GM23338 (cell line): ENCODE measurements around the gene SEMA3C. TPM values are rescaled to one million over a fixed set of nuclear protein-coding genes. Genes with fewer than 3 reads are reported as not detected.

Experiments
- ATAC-seq: fragments of 200-7000 bp; cut with Tn5 transposase; 3 replicates; pipeline ENCODE4 v1.9.1; 2020
- DNase-seq: peaks from one replicate; pipeline ENCODE4 v3.0.0-alpha.2; 2015; ENCODE audit warnings: low spot score
- H2AFZ ChIP-seq: fragments of 200-600 bp; sonication (generic); 2 replicates; pipeline ENCODE4 v1.8.0; 2016; ENCODE audit warnings: antibody characterized with exemption, mild to moderate bottlenecking, moderate library complexity
- H3F3A ChIP-seq: fragments of 200-600 bp; sonication (generic); replicated peaks from 2 replicates; pipeline ENCODE4 v1.8.0; 2017; ENCODE audit warnings: antibody characterized with exemption, mixed run types, low read depth
- H3K27ac ChIP-seq: fragments of 200-600 bp; sonication (generic); 2 replicates; pipeline ENCODE4 v1.6.1; 2016; ENCODE audit warnings: low read depth
- H3K27me3 ChIP-seq: fragments of 200-600 bp; sonication (generic); 2 replicates; pipeline ENCODE4 v1.8.0; 2016; ENCODE audit warnings: mild to moderate bottlenecking, mixed run types, moderate library complexity; ENCODE audit not compliant: insufficient read depth
- H3K36me3 ChIP-seq: fragments of 200-600 bp; sonication (generic); 2 replicates; pipeline ENCODE4 v1.8.0; 2016; ENCODE audit warnings: mild to moderate bottlenecking; ENCODE audit not compliant: insufficient read depth
- H3K4me1 ChIP-seq: fragments of 200-600 bp; sonication (generic); 2 replicates; pipeline ENCODE4 v1.8.0; 2016; ENCODE audit warnings: mild to moderate bottlenecking, moderate library complexity; ENCODE audit not compliant: insufficient read depth
- H3K4me2 ChIP-seq: fragments of 200-600 bp; sonication (generic); 2 replicates; pipeline ENCODE4 v1.7.1; 2017; ENCODE audit warnings: mixed run types
- H3K4me3 ChIP-seq: fragments of 200-600 bp; sonication (generic); 2 replicates; pipeline ENCODE4 v1.6.1; 2016; ENCODE audit warnings: mixed run types
- H3K79me2 ChIP-seq: fragments of 200-600 bp; sonication (generic); replicated peaks from 2 replicates; pipeline ENCODE4 v1.8.0; 2017; ENCODE audit warnings: mild to moderate bottlenecking; ENCODE audit not compliant: insufficient read depth
- H3K9me2 ChIP-seq: fragments of 200-600 bp; sonication (generic); 2 replicates; pipeline ENCODE4 v1.8.0; 2017; ENCODE audit not compliant: insufficient read depth
- H4K20me1 ChIP-seq: fragments of 200-600 bp; sonication (generic); replicated peaks from 2 replicates; pipeline ENCODE4 v1.8.0; 2017; ENCODE audit warnings: mild to moderate bottlenecking; ENCODE audit not compliant: insufficient read depth
- H3K27ac Mint-ChIP-seq: 2 replicates; pipeline ENCODE4 v1.8.0; 2020; ENCODE audit warnings: inconsistent platforms, mild to moderate bottlenecking, moderate library complexity, mixed read lengths
- H3K27me3 Mint-ChIP-seq: 3 replicates; pipeline ENCODE4 v1.8.0; 2022; ENCODE audit warnings: low read depth, mild to moderate bottlenecking, moderate library complexity, mixed read lengths, inconsistent platforms; ENCODE audit not compliant: insufficient read depth, poor library complexity
- H3K36me3 Mint-ChIP-seq: 3 replicates; pipeline ENCODE4 v1.8.0; 2021; ENCODE audit warnings: low read depth, mild to moderate bottlenecking, inconsistent platforms, moderate library complexity, mixed read lengths
- H3K4me1 Mint-ChIP-seq: 3 replicates; pipeline ENCODE4 v1.8.0; 2020; ENCODE audit warnings: mild to moderate bottlenecking, inconsistent platforms, mixed read lengths
- H3K4me3 Mint-ChIP-seq: 3 replicates; pipeline ENCODE4 v1.8.0; 2021; ENCODE audit warnings: moderate library complexity, mild to moderate bottlenecking, inconsistent platforms, mixed read lengths
- H3K9me3 Mint-ChIP-seq: 3 replicates; pipeline ENCODE4 v1.8.0; 2020; ENCODE audit warnings: moderate library complexity, mild to moderate bottlenecking, inconsistent platforms, mixed read lengths
- CREB1 ChIP-seq: fragments of 250-450 bp; sonication (Bioruptor Pico); IDR thresholded peaks from 2 replicates; pipeline ENCODE4 v1.5.0; 2020; ENCODE audit warnings: low read depth, mild to moderate bottlenecking, moderate library complexity
- CTCF ChIP-seq, 2 experiments: fragments of 200-600 bp in 1 of 2; sonication (generic) in 1 of 2; conservative IDR thresholded peaks; 2 replicates each; pipeline versions ENCODE4 v1.5.1 to v1.6.1; 2016 to 2017; ENCODE audit warnings: antibody characterized with exemption in 2 of 2, low read depth in 2 of 2, mild to moderate bottlenecking in 2 of 2, moderate library complexity in 1 of 2
- ETS1 ChIP-seq: IDR thresholded peaks from 2 replicates; pipeline ENCODE4 v1.6.1; 2016; ENCODE audit warnings: antibody characterized with exemption
- EZH2 ChIP-seq: fragments of 200-600 bp; sonication (generic); IDR thresholded peaks from one replicate; pipeline ENCODE4 v1.8.0; 2017; ENCODE audit warnings: antibody characterized with exemption, mild to moderate bottlenecking, low read depth; ENCODE audit not compliant: unreplicated experiment
- EZH2phosphoT487 ChIP-seq: fragments of 200-600 bp; sonication (generic); IDR thresholded peaks from one replicate; pipeline ENCODE4 v1.8.1; 2018; ENCODE audit warnings: antibody characterized with exemption; ENCODE audit not compliant: unreplicated experiment
- NANOG ChIP-seq: IDR thresholded peaks from 2 replicates; pipeline ENCODE4 v1.6.1; 2016; ENCODE audit warnings: antibody characterized with exemption, borderline replicate concordance
- POLR2AphosphoS5 ChIP-seq: IDR thresholded peaks from 2 replicates; pipeline ENCODE4 v1.6.1; 2016; ENCODE audit warnings: antibody characterized with exemption, low read depth
- REST ChIP-seq: IDR thresholded peaks from one replicate; pipeline ENCODE4 v1.6.1; 2018; ENCODE audit warnings: antibody characterized with exemption; ENCODE audit not compliant: unreplicated experiment
- ZNF114 ChIP-seq: fragments of 250-450 bp; sonication (Bioruptor Pico); IDR thresholded peaks from 2 replicates; pipeline ENCODE4 v1.5.0; 2020; ENCODE audit warnings: mild to moderate bottlenecking, moderate library complexity
- ZNF331 ChIP-seq: fragments of 250-450 bp; sonication (Bioruptor Pico); IDR thresholded peaks from 2 replicates; pipeline ENCODE4 v1.5.0; 2020; ENCODE audit warnings: low read depth, mild to moderate bottlenecking, moderate library complexity
- polyA plus RNA-seq: library from polyadenylated mRNA; unstranded; fragments of >200 nt; fragmentation: Nextera tagmentation; extraction: Ambion mirVana; gene quantifications from 2 replicates; pipeline ENCODE4 v1.2.1, GENCODE V29; 2016
- total RNA-seq: library from RNA; depleted of rRNA; stranded (reverse); fragments of >200 nt; shearing (Covaris generic); gene quantifications from 2 replicates; pipeline ENCODE4 v1.2.3, GENCODE V29; 2014

SEMA3C gene
- total and polyA plus RNA-seq, 2 experiments from 2014 or later: 1.0 to 3.5 TPM

- Mint-ChIP-seq H3K9me3 (no peaks in the 10 kb centered on the region), H3K27ac (no peak overlapping the region; the same call in 1 of the 2 replicates), H3K36me3 (no peaks in the 10 kb centered on the region), H3K4me3 (no peak overlapping the region), H3K4me1 (peaks cover 22% of the 10 kb centered on the region), H3K27me3 (peaks cover 2% of the 10 kb centered on the region)
- no peaks in the 10 kb centered on the region; the same call in 1 of the 2 replicates for H3K9me2 ChIP-seq
- H3K27ac ChIP-seq: no peak overlapping the region
- no peaks in the 10 kb centered on the region for H4K20me1 ChIP-seq
- H3F3A ChIP-seq: no peaks in the 10 kb centered on the region
- DNase-seq: no peak
- H3K4me3 ChIP-seq: no peak overlapping the region
- H3K4me2 ChIP-seq: no peak overlapping the region
- H2AFZ ChIP-seq: no peak overlapping the region
- H3K4me1 ChIP-seq: peaks cover 4% of the 10 kb centered on the region; the same call in 1 of the 2 replicates
- H3K36me3 ChIP-seq: no peaks in the 10 kb centered on the region
- no peak for ATAC-seq
- no peaks in the 10 kb centered on the region for H3K79me2 ChIP-seq
- no peak for TF ChIP-seq CTCF (conservative IDR thresholded peaks at IDR 0.05; ENCODE audit: low read depth in 2 of 2)
- no peaks in the 10 kb centered on the region for H3K27me3 ChIP-seq
Observed at GRCh38 chr7:80774843-80775242, 144.0 kb downstream of the SEMA3C start.

DNA sequence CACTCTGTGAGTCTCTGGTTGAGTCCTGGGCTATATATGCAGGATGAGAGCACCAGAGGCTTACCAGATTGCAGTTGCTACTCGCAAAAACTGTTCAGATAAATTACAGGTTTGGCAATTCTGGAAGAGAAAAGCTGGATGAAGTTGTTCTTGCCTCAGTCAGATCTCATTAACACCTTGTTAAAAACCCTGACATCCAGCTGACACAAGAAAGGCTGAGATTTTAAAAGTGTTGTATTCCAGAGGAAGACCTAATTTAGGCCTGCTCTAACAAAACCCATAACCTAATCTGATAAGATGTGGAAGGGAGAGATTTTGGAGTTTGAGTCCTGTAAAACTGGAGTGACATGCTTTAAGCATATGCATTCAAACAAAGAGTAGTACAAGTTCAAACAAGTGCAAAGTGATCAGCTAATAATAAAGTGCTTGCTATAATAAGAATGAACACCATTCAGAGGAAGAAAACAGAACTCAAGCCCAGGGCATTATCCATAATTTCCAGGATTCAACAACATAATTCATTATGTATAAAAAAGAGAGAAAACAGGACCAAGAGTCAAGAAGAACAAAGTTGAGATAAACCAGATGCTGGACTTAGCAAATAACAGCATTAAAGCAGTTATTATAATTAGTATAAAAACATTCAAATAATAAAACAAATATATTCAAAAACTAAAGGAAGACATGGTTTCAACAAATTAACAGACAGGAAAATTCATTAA lies 144.9 kb downstream of the SEMA3C start:
- Histone ChIP-seq H3K4me2 (no peak overlapping the region), H4K20me1 (no peaks in the 10 kb centered on the region), H3K9me2 (no peaks in the 10 kb centered on the region; the same call in 1 of the 2 replicates), H3K36me3 (no peaks in the 10 kb centered on the region), H3K27me3 (no peaks in the 10 kb centered on the region), H3K79me2 (no peaks in the 10 kb centered on the region), H3K4me3 (no peak overlapping the region), H3K4me1 (peaks cover 4% of the 10 kb centered on the region; the same call in 1 of the 2 replicates), H3K27ac (no peak overlapping the region), H3F3A (no peaks in the 10 kb centered on the region), H2AFZ (no peak overlapping the region)
- Mint-ChIP-seq H3K4me3 (no peak overlapping the region), H3K27ac (no peak overlapping the region), H3K9me3 (no peaks in the 10 kb centered on the region), H3K4me1 (peaks cover 22% of the 10 kb centered on the region), H3K36me3 (no peaks in the 10 kb centered on the region), H3K27me3 (peaks cover 4% of the 10 kb centered on the region)
- no peak for DNase-seq
- ATAC-seq: no peak
- no peak for TF ChIP-seq EZH2
- TF ChIP-seq REST: no peak
- no peak for TF ChIP-seq NANOG
- TF ChIP-seq CREB1: no peak
- TF ChIP-seq EZH2phosphoT487: no peak
- no peak for TF ChIP-seq ETS1
- TF ChIP-seq ZNF114 (CRISPR knock-in tag): no peak
- TF ChIP-seq ZNF331 (CRISPR knock-in tag): no peak
- no peak for TF ChIP-seq POLR2AphosphoS5
- no peak for TF ChIP-seq CTCF (conservative IDR thresholded peaks at IDR 0.05; ENCODE audit: low read depth in 2 of 2)
